Esophagus (tissue), 2 donors: ENCODE measurements around the gene EIF3B. TPM values are rescaled to one million over a fixed set of nuclear protein-coding genes. Genes with fewer than 3 reads are reported as not detected.
"Not testable (repeated sequence)": the region's sequence is repeated elsewhere in the genome, so short reads cannot be mapped to it uniquely, and the experiment has no call there.

Experiments
- H3K27ac ChIP-seq, 2 donors: one replicate each; pipeline ENCODE4 v1.5.1; 2013; ENCODE audit warnings: low read depth in 2 of 2, mild to moderate bottlenecking in 2 of 2, inconsistent platforms in 1 of 2, low read length in 1 of 2, moderate library complexity in 1 of 2
- H3K27me3 ChIP-seq, 2 donors: one replicate each; pipeline ENCODE4 v1.6.1; 2013; ENCODE audit warnings: low read length in 2 of 2, control low read depth in 1 of 2, mild to moderate bottlenecking in 1 of 2; ENCODE audit not compliant: insufficient read depth in 2 of 2, control insufficient read depth in 1 of 2
- H3K36me3 ChIP-seq, 2 donors: one replicate each; pipeline ENCODE4 v1.6.1; 2013; ENCODE audit warnings: low read length in 1 of 2; ENCODE audit not compliant: control insufficient read depth in 2 of 2, insufficient read depth in 2 of 2
- H3K4me1 ChIP-seq, 2 donors: one replicate each; pipeline ENCODE4 v1.6.1; 2013; ENCODE audit warnings: low read length in 1 of 2; ENCODE audit not compliant: control insufficient read depth in 2 of 2, insufficient read depth in 2 of 2
- H3K4me3 ChIP-seq, 2 donors: one replicate each; pipeline ENCODE4 v1.5.1; 2013; ENCODE audit warnings: low read length in 2 of 2, mild to moderate bottlenecking in 2 of 2, low read depth in 1 of 2, moderate library complexity in 1 of 2
- H3K9me3 ChIP-seq, 2 donors: one replicate each; pipeline ENCODE4 v1.6.1; 2013; ENCODE audit warnings: mild to moderate bottlenecking in 2 of 2, low read depth in 1 of 2, low read length in 1 of 2, moderate library complexity in 1 of 2; ENCODE audit not compliant: control insufficient read depth in 2 of 2, insufficient read depth in 1 of 2
- WGBS, 2 donors: extraction: QIAGEN DNeasy Blood & Tissue Kit; methylation state at CpG; one replicate each; pipeline ENCODE4 v1.1.7; 2013; 5-methylcytosine and 5-hydroxymethylcytosine counted together
- polyA plus RNA-seq, 2 donors: library from polyadenylated mRNA; stranded (reverse); fragments of 200-250 nt; gene quantifications; one replicate each; pipeline ENCODE4 v1.2.3, GENCODE V29; 2013
- donor health status: healthy with polysubstance abuse.
- donor health status: Bipolar disorder and iron deficiency.

The EIF3B gene
- polyA plus RNA-seq: 10 to 100 TPM; 54.2 to 85.6 TPM

DNA sequence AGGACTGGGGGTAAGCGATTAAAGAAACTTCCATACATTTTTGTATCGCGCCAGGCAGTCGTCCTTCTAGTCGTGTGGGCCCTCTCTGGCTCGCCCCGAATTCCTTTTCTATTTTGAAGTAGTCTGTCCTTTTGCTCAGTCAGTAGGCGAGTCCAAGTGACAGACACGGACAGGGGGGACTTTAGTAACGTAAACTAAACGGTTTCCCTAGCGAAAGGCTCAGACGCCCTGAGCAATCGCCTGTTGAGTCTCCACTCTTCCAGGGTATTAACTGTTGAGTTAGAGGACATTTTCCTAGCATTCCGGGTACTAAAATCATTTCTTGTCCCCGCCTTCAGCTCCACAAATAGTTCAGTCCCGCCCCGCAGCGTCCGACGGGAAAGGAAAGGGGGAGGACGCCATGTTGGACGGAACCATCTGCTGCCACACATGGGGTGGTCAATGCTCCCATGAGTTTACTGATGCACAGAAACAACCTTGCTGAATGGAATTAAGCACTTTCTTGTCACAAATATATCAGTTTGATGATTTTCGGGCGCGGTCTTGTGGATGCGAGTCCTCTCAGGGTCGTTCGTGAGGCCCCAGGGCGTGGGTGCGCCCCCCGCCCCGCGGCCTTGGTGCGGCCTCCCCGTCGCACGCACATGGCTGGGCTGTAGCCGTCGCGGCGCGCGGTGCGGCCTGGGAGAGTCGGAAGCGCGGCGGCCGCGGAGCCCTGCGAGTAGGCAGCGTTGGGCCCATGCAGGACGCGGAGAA, at the start of gene EIF3B:
TSS of gene EIF3B (plus strand) at position 642 of the 753 bp plus-strand sequence. CDS start at position 737, 95 bp downstream.
- Histone ChIP-seq H3K27ac (peak within 1 kb of the TSS; percentile 94 to 98), H3K9me3 (no peaks in the 10 kb centered on the region), H3K36me3 (peaks cover 0 to 3% of the 10 kb centered on the region in 2 donors), H3K4me3 (peak within 1 kb of the TSS; percentile 99 to 100), H3K27me3 (no peaks in the 10 kb centered on the region), H3K4me1 (peaks cover 0 to 3% of the 10 kb centered on the region in 2 donors)
- 0% methylated on average over 55 of the region's 55 CpGs for WGBS, 2 donors

DNA sequence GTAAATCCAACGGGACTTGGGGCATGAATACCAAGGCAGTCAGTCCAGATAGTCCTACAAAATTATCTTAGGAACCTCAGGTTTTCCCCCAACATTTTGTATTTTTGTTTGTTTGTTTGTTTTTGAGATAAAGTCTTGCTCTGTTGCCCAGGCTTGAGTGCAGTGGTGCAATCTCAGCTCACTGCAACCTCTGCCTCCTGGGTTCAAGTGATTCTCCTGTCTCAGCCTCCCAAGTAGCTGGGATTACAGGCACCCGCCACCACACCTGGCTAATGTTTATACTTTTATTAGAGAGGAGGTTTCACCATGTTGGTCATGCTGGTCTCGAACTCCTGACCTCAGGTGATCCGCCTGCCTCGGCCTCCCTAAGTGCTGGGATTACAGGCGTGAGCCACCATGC, 49.4 kb upstream of the EIF3B start:
- not testable (repeated sequence) for H3K27ac ChIP-seq

DNA sequence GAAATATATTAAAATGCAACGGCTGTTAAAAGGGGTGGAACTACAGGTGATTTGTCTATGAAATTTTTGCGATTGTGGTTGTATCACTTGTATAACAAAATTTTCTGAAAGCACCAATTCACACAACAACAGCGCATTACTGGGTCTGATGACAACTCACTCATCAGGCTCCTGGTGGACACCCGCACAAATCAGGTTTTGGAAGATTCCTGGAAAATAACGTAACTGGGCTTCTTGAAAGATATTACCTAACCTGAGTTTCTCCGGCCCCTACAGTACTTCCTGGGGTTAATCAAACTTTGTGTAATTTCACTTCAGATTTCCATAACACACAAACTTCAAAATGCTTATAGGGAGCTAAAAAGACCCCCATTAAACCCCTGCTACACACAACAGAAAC, 47.9 kb upstream of the EIF3B start:
- WGBS, 2 donors: 90 to 92% methylated on average over 6 of the region's 6 CpGs

More for the DNA sequence above, 49.4 kb upstream of the EIF3B start:
- 87 to 94% methylated on average over 6 of the region's 6 CpGs for WGBS, 2 donors
- not testable (repeated sequence) for H3K4me1 ChIP-seq, H3K36me3 ChIP-seq, H3K9me3 ChIP-seq, H3K27me3 ChIP-seq, H3K4me3 ChIP-seq

DNA sequence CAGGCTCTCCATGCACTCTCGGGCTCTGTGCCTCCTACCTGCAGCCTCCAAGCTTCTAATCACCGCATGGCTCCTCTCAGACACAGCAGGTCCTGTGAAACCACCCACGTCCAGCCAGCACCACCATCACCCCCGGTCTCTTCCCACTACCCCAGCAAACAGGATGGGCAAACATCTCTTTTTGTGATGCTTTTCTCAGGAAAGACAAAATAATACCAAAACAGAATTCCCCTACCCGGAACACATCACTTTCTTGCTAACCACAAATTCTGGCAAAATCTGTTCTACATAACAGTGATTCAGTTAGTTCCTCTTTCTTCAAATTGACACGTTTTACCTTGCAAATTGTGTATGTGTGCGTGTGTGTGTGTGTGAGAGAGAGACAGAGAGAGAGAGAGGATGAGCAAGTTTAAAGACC, 46.9 kb upstream of the EIF3B start:
- WGBS, 2 donors: 77 to 85% methylated on average over 7 of the region's 7 CpGs
- H3K27me3 ChIP-seq: no peaks in the 10 kb centered on the region
- no peak overlapping the region for H3K27ac ChIP-seq
- peaks cover 3 to 4% of the 10 kb centered on the region in 2 donors for H3K36me3 ChIP-seq
- no peak overlapping the region for H3K4me3 ChIP-seq
- H3K9me3 ChIP-seq: no peaks in the 10 kb centered on the region
- H3K4me1 ChIP-seq: no peaks in the 10 kb centered on the region

More for the DNA sequence above, 47.9 kb upstream of the EIF3B start:
- no peaks in the 10 kb centered on the region for H3K9me3 ChIP-seq
- no peaks in the 10 kb centered on the region for H3K4me1 ChIP-seq
- H3K27ac ChIP-seq: no peak overlapping the region
- H3K27me3 ChIP-seq: no peaks in the 10 kb centered on the region
- H3K36me3 ChIP-seq: peaks cover 3 to 4% of the 10 kb centered on the region in 2 donors
- H3K4me3 ChIP-seq: no peak overlapping the region

- no peak overlapping the region for H3K27ac ChIP-seq
- H3K27me3 ChIP-seq: no peaks in the 10 kb centered on the region
- H3K9me3 ChIP-seq: no peaks in the 10 kb centered on the region
- 79 to 86% methylated on average over 20 of the region's 20 CpGs for WGBS, 2 donors
- H3K4me1 ChIP-seq: peaks cover 0 to 5% of the 10 kb centered on the region in 2 donors
- H3K4me3 ChIP-seq: no peak overlapping the region
- H3K36me3 ChIP-seq: peaks cover 3 to 4% of the 10 kb centered on the region in 2 donors
Observed at GRCh38 chr7:2309889-2310331, 44.7 kb upstream of the EIF3B start.

- WGBS, 2 donors: 85 to 90% methylated on average over 17 of the region's 17 CpGs
- H3K27ac ChIP-seq: no peak overlapping the region
- peak overlapping the region in 1 of 2 donors; percentile 10 for H3K4me3 ChIP-seq
- H3K4me1 ChIP-seq: peaks cover 0 to 5% of the 10 kb centered on the region in 2 donors
- H3K27me3 ChIP-seq: no peaks in the 10 kb centered on the region
- H3K9me3 ChIP-seq: no peaks in the 10 kb centered on the region
- H3K36me3 ChIP-seq: peaks cover 3 to 4% of the 10 kb centered on the region in 2 donors
Observed at GRCh38 chr7:2312267-2312929, 42.2 kb upstream of the EIF3B start.

GRCh38 chr7:2313450-2314208, 41.0 kb upstream of the EIF3B start:
- H3K4me1 ChIP-seq: peaks cover 0 to 5% of the 10 kb centered on the region in 2 donors
- H3K4me3 ChIP-seq: peak overlapping the region; percentile 75 to 80
- H3K9me3 ChIP-seq: no peaks in the 10 kb centered on the region
- peaks cover 3 to 4% of the 10 kb centered on the region in 2 donors for H3K36me3 ChIP-seq
- no peaks in the 10 kb centered on the region for H3K27me3 ChIP-seq
- WGBS, 2 donors: 22 to 26% methylated on average over 34 to 42 of the region's 42 CpGs
- peak overlapping the region; percentile 76 to 86 for H3K27ac ChIP-seq

DNA sequence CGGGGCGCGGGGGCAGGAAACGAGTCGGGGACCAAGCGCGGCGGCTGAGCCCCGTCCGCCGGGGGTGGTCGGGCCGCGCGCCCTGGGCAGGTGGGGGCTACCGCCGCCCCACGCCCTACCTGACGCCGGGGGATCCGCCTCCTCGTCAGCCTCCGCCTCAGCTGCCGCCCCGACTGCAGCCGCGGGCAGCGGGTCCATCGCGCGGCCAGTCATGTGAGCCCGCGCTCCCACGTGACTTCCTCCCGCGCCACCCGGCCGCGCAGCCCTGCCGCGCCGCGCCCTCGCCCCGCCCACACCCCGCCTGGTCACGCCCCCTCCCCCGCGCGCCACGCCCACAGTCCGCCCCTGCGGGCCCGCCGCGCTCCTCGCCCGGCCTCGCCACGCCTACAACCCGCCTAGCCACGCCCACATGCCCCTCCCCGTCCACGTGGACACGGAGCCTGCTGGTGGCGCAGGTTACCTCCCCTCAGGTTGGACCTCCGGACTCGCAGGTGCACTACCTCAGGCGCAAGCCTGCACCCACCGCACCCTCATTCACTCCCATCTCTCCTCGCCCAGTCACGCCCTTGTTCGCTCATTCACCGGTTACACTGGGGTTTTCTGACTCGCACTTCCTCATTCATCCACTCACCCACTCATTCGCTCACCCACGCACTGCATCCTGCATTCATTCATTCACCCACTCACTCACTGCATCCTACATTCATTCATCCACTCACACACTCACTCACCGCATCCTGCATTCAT, 40.2 kb upstream of the EIF3B start, which contains the start of gene SNX8:
TSS of gene SNX8 (minus strand) at position 233 of the 747 bp plus-strand sequence. CDS start at position 213, 20 bp downstream.
- H3K9me3 ChIP-seq: no peaks in the 10 kb centered on the region
- H3K36me3 ChIP-seq: peaks cover 3 to 4% of the 10 kb centered on the region in 2 donors
- peak within 1 kb of the TSS; percentile 76 to 86 for H3K27ac ChIP-seq
- peak within 1 kb of the TSS; percentile 75 to 80 for H3K4me3 ChIP-seq
- H3K4me1 ChIP-seq: peaks cover 0 to 5% of the 10 kb centered on the region in 2 donors
- H3K27me3 ChIP-seq: no peaks in the 10 kb centered on the region
- 1 to 2% methylated on average over 37 to 78 of the region's 78 CpGs for WGBS, 2 donors
